Measurements from ENCODE around the gene VPS54.

Gene VPS54

GRCh38 chr2:64019083-64019974 lies at the start of gene VPS54:
VPS54 (minus strand) TSS chr2:64019428; CDS start chr2:63983999, 35,429 bp downstream.
- TF ChIP-seq CTCF (IDR thresholded peaks at IDR 0.05; ENCODE audit: insufficient read depth, missing control alignments), result no peak
- DNase-seq (ENCODE audit: insufficient read length, low spot score) (no peak), FAIRE-seq (no peak)

- no peak for DNase-seq (ENCODE audit: insufficient read length, low spot score)
- TF ChIP-seq CTCF (IDR thresholded peaks at IDR 0.05; ENCODE audit: insufficient read depth, missing control alignments), result no peak
- FAIRE-seq, result no peak
Observed at GRCh38 chr2:64067326-64067725, 48.1 kb upstream of the VPS54 start.

GRCh38 chr2:64065516-64065915 lies 46.3 kb upstream of the VPS54 start:
- DNase-seq (ENCODE audit: insufficient read length, low spot score) (no peak), FAIRE-seq (no peak)
- no peak for TF ChIP-seq CTCF (IDR thresholded peaks at IDR 0.05; ENCODE audit: insufficient read depth, missing control alignments)

- DNase-seq (ENCODE audit: insufficient read length, low spot score) (no peak), FAIRE-seq (no peak)
Observed at GRCh38 chr2:64063924-64064331, 44.7 kb upstream of the VPS54 start.

GRCh38 chr2:64063454-64063853 lies 44.2 kb upstream of the VPS54 start:
- FAIRE-seq (no peak), DNase-seq (ENCODE audit: insufficient read length, low spot score) (no peak)
- no peak for TF ChIP-seq CTCF (IDR thresholded peaks at IDR 0.05; ENCODE audit: insufficient read depth, missing control alignments)

More at GRCh38 chr2:64063924-64064331, 44.7 kb upstream of the VPS54 start:
- no peak for TF ChIP-seq CTCF (IDR thresholded peaks at IDR 0.05; ENCODE audit: insufficient read depth, missing control alignments)

GRCh38 chr2:64062840-64063239 lies 43.6 kb upstream of the VPS54 start:
- FAIRE-seq (no peak), DNase-seq (ENCODE audit: insufficient read length, low spot score) (no peak)
- TF ChIP-seq CTCF (IDR thresholded peaks at IDR 0.05; ENCODE audit: insufficient read depth, missing control alignments), result no peak

- no peak for TF ChIP-seq CTCF (IDR thresholded peaks at IDR 0.05; ENCODE audit: insufficient read depth, missing control alignments)
- FAIRE-seq, result no peak
Observed at GRCh38 chr2:64059270-64059669, 40.0 kb upstream of the VPS54 start.

More at GRCh38 chr2:64059270-64059669, 40.0 kb upstream of the VPS54 start:
- no peak for DNase-seq (ENCODE audit: insufficient read length, low spot score)

All from D721Med (cell line).